ENCODE data around the gene SCN4B.
A peak's percentile ranks its signal among the peaks of the same experiment; 100 is the strongest.

SCN4B gene

GRCh38 chr11:118172356-118172755 lies 19.7 kb upstream of the SCN4B start:
- DNase-seq, result no peak

GRCh38 chr11:118171269-118172062 lies 18.8 kb upstream of the SCN4B start:
- DNase-seq, result peak; percentile 83

DNA sequence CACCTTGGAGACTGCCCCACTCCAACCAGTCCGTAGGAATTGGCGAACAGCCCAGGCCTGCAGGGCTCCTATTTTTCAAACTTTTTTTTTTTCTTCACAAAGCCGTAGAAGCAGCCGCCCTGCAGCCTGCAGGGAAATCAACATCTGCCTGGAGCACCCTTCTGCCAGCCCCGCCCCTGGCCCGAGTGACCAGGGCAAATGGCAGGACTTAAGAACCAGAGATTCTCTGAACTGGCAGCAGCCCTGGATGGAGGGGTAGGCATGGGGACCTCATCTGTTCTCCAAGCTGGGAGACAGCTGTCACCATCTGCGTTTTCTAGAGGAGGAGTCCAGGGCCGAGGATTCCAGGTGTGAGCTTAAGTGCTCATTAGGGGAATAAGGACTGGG lies 18.3 kb upstream of the SCN4B start:
- DNase-seq, result no peak

- no peak for DNase-seq
Observed at GRCh38 chr11:118170231-118170630, 17.6 kb upstream of the SCN4B start.

DNA sequence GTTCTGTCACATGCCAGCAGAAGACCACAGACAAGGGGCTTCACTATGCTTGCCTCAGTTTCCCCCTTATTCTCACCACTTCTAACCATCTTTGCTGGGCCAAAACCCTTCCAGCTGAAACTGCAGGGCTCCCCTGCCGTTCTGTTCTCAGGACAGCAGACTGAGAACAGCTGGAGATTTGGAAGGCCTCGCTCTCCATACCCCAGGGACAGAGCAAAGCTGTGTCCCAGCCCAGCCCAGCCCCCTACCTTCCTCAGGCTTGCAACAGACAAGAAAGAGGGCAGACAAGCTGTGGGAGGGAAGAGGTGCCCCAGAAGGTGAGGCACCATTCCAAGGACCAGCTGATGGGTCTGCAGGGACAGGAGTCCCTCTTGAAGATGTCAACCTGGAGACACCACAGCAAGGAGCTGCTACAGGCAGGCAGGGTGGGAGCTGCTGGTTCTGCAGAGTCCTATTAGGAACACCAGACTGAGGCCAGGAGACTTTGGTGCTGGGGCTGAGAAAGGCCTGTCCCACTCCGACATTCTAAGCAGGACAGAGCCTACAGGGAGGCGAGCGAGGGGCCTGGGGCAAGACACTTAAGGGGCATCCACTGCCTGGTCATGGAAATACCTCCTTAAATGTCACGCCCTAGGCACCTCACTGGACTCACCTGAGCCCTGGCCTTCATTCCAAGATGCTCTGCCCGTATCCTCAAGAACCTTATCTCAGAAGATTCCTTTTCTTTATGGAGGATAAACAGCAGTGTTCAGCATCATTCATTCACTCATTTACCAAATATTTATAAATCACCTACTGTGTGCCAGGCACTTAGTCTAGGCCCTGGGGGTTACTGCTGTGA lies 16.9 kb upstream of the SCN4B start:
- DNase-seq, result no peak

- no peak for DNase-seq
Observed at GRCh38 chr11:118168751-118169150, 16.1 kb upstream of the SCN4B start.

DNA sequence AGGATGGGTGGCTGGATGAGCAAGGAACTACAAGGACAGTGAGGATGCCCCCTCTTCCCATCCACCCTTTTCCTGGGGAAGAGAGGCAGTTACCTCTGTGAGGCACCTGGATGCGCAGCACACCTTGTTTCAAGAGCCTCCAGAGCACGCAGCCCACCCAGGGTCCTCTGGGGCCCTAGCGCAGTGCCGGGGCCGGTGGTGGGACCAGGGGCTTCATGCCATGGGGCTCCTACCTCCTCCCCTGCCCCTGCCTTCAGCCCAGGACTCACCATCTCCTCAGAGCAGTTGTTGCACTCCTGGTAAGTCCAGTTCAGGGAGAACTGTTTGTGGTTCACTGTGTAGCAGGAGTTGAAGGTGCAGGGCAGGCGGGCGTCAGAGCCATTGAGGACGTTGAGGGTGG lies 15.7 kb upstream of the SCN4B start:
- no peak for DNase-seq

- no peak for DNase-seq
Observed at GRCh38 chr11:118167906-118168305, 15.3 kb upstream of the SCN4B start.

DNA sequence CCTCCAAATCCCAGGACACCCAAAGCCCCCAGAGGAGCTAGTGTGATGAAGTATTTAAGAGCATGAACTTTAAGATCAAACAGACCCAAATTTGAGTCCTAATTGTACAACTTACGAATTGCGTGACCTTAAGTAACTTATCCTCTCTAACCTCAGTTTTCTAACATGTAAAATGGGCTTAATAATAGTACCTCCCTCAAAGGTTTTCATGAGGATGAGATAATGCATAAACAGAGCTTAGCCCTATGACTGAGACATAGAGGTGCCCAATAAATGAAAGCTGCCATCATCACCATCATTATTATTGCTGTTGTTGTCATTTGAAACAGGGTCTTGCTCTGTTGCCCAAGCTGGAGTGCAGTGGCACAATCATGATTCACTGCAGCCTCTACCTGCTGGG lies 14.6 kb upstream of the SCN4B start:
- no peak for DNase-seq

GRCh38 chr11:118166641-118167040 lies 14.0 kb upstream of the SCN4B start:
- no peak for DNase-seq

DNA sequence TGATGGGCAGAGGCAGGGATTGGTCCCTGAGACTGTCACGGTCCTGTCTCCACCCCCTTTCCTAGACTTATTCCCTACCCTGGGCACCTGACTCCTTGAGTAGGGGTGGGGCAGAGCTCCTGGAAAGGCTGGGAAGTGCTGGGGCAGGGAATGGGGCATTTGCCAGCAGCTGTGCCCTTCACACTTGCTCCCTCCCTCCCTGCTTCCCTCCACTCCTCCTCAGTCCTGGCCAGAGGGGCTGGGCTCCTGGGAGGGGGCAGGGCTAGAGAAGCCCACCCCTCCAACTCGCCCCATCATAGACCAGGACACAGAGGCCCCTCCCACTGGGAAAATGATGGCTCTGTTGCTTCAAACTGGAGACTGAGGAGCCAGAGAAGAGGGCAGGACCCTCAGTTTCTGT lies 12.3 kb upstream of the SCN4B start:
- no peak for DNase-seq

DNA sequence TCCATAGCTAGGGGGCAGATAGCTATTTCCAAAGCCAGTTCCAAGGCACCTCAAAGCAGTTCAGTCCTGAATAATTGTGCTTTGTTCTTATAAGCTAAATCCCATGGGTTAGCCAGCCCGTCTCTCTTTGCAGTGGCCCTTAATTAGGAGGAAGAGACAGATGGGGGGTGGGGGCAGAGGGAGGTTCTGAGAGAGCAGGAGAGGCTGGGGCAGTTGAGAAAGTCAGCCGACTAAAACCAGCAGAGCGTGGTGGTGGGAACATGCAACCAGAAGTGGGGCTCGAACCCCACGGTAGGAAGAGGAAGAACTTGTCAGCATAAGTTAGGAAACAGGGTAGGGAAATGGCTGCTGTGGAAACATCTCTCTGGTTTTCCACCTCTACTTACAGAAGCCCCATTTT lies 10.9 kb upstream of the SCN4B start:
- DNase-seq, result no peak

DNA sequence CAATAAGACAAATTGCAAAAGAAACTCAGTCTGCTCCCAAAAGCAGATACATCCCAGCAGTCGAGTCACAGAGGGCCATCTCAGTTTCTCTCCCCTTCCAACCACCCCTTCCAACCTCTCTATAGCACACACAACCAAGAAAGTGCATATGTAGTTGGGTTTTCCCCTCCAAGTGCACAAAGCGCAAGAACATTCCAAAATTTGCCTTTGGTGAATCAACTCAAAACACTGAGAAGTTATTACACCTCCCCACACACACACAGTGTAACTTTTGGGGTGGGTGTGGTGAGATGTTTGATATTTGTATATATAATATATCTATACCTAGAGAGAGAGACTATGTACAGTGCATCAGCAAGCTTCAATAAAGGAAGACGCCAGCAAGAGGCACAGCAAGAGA lies 10.2 kb upstream of the SCN4B start:
- no peak for DNase-seq

- DNase-seq, result no peak
Observed at GRCh38 chr11:118161786-118162185, 9.2 kb upstream of the SCN4B start.

DNA sequence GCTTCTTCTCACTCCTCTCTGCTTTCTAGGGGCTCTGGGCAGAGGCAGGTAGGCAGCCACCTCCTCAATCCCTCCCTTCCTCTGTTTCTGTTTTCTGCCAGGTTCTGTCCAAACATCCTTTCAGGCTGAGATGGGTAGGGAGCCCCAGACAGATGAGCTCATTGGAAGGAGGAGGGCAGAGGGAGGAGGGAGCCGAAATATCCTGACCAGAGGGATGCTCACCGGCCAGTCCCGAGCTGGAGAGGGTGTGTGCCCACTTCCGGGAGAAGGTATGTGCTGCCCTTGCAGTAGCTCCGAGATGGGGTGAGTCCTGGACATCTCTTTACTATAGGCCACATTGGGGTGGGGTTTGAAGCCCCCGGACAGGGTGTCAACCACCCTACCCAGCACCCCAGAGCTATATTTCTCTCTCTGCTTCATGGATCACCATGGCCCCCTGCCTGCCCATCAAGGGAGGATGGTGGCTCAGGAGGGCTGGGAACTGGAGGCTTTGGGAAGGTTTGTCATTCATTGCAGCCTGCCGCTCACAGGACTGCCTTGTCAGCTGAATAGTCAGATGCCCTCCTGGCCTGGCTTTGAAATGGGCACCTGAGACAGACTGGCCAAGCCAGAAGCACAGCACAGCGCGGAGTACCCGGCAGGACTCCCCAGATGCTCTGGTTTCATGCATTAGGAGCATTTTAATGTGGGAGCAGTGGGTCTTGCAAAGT lies 4.7 kb upstream of the SCN4B start:
- no peak for DNase-seq

GRCh38 chr11:118156531-118157185 lies 4.0 kb upstream of the SCN4B start:
- peak; percentile 41 for DNase-seq

DNA sequence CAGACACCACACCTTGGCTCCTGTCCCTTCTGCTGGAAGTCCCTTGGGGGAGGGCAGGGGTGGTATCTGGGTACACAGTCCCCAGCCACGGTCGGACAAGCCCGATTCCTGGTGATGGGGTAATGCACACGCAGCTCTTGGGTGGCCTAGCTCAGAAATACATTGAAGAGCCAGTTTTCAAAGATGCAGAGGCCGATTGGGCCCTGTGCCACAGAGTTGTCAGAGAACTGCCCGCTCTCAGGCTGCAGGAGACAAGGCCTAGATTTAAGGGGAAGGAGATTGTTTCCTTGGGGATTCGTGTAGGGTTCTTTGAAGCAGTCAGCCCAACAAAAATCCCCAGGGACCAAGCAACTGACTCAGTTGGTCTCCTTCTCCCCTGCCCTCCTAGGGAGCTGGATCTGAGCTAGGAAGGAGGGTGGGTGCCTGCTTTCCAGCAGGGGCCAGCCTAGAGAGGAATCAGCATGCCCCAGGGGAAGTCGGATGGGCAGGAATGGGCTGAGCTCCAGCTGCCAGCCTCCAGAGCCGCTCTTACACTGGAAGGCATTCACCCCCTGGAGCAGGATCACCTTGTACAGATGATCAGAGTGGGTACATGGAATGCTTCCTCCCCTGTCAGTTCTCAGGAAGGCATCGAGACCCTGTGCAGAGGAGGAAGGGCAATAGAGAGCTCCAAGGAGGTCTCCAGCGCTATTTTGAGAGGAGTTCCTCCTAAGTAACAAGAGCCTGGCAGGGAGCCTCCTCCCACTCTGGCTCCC lies 3.3 kb upstream of the SCN4B start:
- DNase-seq, result no peak

DNA sequence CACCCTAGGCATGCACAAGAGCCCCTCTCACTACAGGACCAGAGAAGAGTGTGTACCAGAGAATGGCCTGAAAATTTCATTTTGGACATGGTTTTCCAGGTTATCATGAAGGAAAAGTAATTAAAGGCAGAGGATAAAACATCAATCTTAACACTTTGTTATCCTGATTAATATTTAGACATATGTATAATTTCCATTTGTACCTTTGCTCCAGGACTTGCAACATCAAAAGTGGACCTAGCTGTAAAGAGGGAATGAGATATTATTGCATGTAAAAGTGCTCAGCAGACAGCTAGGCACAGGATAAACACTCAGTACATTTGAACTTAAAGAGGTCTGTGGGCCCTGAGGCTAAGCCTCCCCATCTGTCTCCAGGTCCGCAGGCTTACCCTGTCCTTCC lies 2.0 kb upstream of the SCN4B start:
- no peak for DNase-seq

- no peak for DNase-seq
Observed at GRCh38 chr11:118153976-118154375, 1.4 kb upstream of the SCN4B start.

GRCh38 chr11:118153516-118153915 lies 893 bp upstream of the SCN4B start:
- DNase-seq, result no peak

DNA sequence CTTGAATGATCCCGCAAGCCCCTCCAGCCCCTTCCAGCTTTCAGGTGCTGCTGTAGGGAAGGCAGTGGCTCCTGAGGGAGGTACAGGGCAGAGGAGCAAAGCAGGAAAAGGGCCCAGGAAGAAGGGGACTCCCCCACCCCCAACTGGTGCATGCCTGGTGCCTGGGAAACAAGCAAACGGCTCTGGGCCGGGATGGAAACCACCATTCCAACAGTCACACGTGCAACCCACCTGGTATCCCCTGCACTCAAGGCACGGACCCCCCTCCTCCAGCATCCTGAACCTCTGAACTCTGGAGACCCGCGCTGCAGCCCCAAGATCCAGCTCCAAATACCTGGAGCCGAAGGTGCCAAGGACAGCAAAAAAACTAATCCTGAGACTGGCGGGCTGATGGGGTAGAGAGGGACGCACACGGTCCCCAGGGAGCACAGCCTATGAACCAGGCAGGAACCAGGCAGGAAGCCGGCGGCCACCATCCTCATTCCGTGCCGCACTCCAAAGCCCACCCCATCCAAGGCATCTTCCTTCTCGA lies 537 bp downstream of the SCN4B start:
- no peak for DNase-seq

DNA sequence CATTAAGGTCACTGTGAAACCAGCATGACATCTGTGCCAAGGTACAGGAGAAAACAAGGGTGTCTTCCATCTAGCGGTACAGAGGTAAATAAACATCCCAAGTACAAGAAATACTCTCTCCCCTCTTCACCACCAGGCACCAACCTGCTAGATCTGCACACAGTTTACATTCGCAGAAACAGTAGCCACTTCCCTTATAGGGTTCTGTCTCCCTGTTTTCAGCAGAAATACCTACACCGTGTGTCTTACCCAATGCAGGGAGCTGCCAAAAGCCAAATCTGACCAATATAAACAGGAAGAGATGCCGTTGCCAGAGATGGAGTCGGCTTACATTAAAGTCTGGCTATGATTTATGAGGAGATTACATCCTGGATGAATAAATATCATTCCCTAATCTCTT lies 1.2 kb downstream of the SCN4B start:
- no peak for DNase-seq
